GM23248 (cell line): Measurements from ENCODE around the gene TPPP3. TPM values are rescaled to one million over a fixed set of nuclear protein-coding genes. Genes with fewer than 3 reads are reported as not detected.

ENCODE experiments used
- DNase-seq: peaks from one replicate; pipeline ENCODE4 v3.0.0-alpha.2; 2015
- H2AFZ ChIP-seq: fragments of 200-600 bp; sonication (generic); 2 replicates; pipeline ENCODE4 v1.6.1; 2016; ENCODE audit warnings: antibody characterized with exemption
- H3F3A ChIP-seq: fragments of 200-600 bp; sonication (generic); 2 replicates; pipeline ENCODE4 v1.6.1; 2016; ENCODE audit warnings: mild to moderate bottlenecking, antibody characterized with exemption, mixed run types; ENCODE audit not compliant: insufficient read depth
- H3K27ac ChIP-seq: fragments of 200-600 bp; sonication (generic); 2 replicates; pipeline ENCODE4 v1.5.1; 2016; ENCODE audit warnings: mild to moderate bottlenecking
- H3K27me3 ChIP-seq: fragments of 200-600 bp; sonication (generic); replicated peaks from 2 replicates; pipeline ENCODE4 v1.6.1; 2016; ENCODE audit warnings: mild to moderate bottlenecking; ENCODE audit not compliant: insufficient read depth
- H3K36me3 ChIP-seq: fragments of 200-600 bp; sonication (generic); 2 replicates; pipeline ENCODE4 v1.6.1; 2016; ENCODE audit warnings: low read depth, mild to moderate bottlenecking
- H3K4me1 ChIP-seq: fragments of 200-600 bp; sonication (generic); 2 replicates; pipeline ENCODE4 v1.6.1; 2016; ENCODE audit warnings: mild to moderate bottlenecking; ENCODE audit not compliant: insufficient read depth
- H3K4me2 ChIP-seq: fragments of 200-600 bp; sonication (generic); one replicate; pipeline ENCODE4 v1.6.1; 2016; ENCODE audit warnings: mild to moderate bottlenecking; ENCODE audit not compliant: unreplicated experiment
- H3K4me3 ChIP-seq: fragments of 200-600 bp; sonication (generic); 2 replicates; pipeline ENCODE4 v1.5.1; 2016; ENCODE audit warnings: mild to moderate bottlenecking
- H3K79me2 ChIP-seq: fragments of 200-600 bp; sonication (generic); 2 replicates; pipeline ENCODE4 v1.6.1; 2016; ENCODE audit warnings: mild to moderate bottlenecking; ENCODE audit not compliant: insufficient read depth
- H3K9ac ChIP-seq: fragments of 200-600 bp; sonication (generic); 2 replicates; pipeline ENCODE4 v1.6.1; 2016; ENCODE audit warnings: mild to moderate bottlenecking
- H3K9me2 ChIP-seq: fragments of 200-600 bp; sonication (generic); 2 replicates; pipeline ENCODE4 v1.6.1; 2016; ENCODE audit warnings: mixed run types, mild to moderate bottlenecking, moderate library complexity; ENCODE audit not compliant: insufficient read depth
- H3K9me3 ChIP-seq: fragments of 200-600 bp; sonication (generic); one replicate; pipeline ENCODE4 v1.6.1; 2017; ENCODE audit warnings: low read depth
- H4K20me1 ChIP-seq: fragments of 200-600 bp; sonication (generic); 2 replicates; pipeline ENCODE4 v1.6.0; 2016; ENCODE audit not compliant: insufficient read depth
- EZH2 ChIP-seq: fragments of 200-600 bp; sonication (generic); IDR thresholded peaks from 2 replicates; pipeline ENCODE4 v1.6.1; 2018; ENCODE audit warnings: antibody characterized with exemption, mild to moderate bottlenecking; ENCODE audit not compliant: insufficient read depth, poor library complexity, severe bottlenecking
- EZH2phosphoT487 ChIP-seq: fragments of 200-600 bp; sonication (generic); IDR thresholded peaks from 2 replicates; pipeline ENCODE4 v1.6.1; 2018; ENCODE audit warnings: antibody characterized with exemption, moderate library complexity, mild to moderate bottlenecking, low read depth; ENCODE audit not compliant: insufficient read depth
- WGBS, 2 experiments: methylation state at CpG; one replicate each; pipeline ENCODE4 v1.1.6; 2015 to 2017; ENCODE audit warnings: low lambda C conversion rate in 2 of 2, low coverage in 1 of 2; ENCODE audit errors: missing lambda C conversion rate in 2 of 2; 5-methylcytosine and 5-hydroxymethylcytosine counted together
- in situ Hi-C: fragments of 300-500 bp; cut with MboI; formaldehyde crosslinking; loops from 2 replicates; pipeline ENCODE4 v1.15.0; 2020
- polyA plus RNA-seq: library from polyadenylated mRNA; unstranded; fragments of >200 nt; fragmentation: Nextera tagmentation; extraction: Ambion mirVana; gene quantifications from 2 replicates; pipeline ENCODE4 v1.2.1, GENCODE V29; 2016
- total RNA-seq: library from RNA; depleted of rRNA; stranded (reverse); fragments of >200 nt; shearing (Covaris generic); gene quantifications from 2 replicates; pipeline ENCODE4 v1.2.3, GENCODE V29; 2014

The TPPP3 gene
- total and polyA plus RNA-seq, 2 experiments from 2014 or later, result 1.9 TPM; not detected in 1

DNA sequence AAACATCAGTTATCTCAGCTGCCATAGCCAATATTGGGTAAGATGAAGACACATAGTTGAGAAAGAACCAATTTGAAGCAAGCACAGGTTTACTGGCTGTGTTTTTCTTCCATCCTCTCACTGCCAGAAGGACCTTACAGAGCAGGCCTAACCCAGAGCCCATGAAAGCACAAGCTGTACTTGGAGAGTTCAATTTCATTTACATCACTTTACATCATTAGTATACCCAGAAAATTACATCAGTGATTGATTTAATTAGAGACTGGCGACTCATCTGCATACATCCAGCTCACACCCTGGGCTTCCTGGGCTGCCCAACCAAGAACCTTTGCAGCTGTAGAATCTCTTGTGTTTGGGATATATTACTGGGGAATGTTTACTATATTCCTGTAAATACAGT is 43.0 kb downstream of the TPPP3 start:
- Histone ChIP-seq H3F3A (no peaks in the 10 kb centered on the region), H3K9ac (no peak overlapping the region), H3K4me1 (no peaks in the 10 kb centered on the region), H3K79me2 (no peaks in the 10 kb centered on the region), H4K20me1 (no peaks in the 10 kb centered on the region), H2AFZ (no peak overlapping the region), H3K27ac (no peak overlapping the region), H3K9me2 (no peaks in the 10 kb centered on the region), H3K4me3 (no peak overlapping the region), H3K36me3 (no peaks in the 10 kb centered on the region), H3K4me2 (no peak overlapping the region), H3K27me3 (no peaks in the 10 kb centered on the region), H3K9me3 (no peaks in the 10 kb centered on the region)
- 91 to 92% methylated on average over 1 of the region's 1 CpG for WGBS, 2 experiments
- no peak for DNase-seq
- no peak for TF ChIP-seq EZH2phosphoT487
- TF ChIP-seq EZH2, result no peak
- in situ Hi-C loops, result no loop called here

DNA sequence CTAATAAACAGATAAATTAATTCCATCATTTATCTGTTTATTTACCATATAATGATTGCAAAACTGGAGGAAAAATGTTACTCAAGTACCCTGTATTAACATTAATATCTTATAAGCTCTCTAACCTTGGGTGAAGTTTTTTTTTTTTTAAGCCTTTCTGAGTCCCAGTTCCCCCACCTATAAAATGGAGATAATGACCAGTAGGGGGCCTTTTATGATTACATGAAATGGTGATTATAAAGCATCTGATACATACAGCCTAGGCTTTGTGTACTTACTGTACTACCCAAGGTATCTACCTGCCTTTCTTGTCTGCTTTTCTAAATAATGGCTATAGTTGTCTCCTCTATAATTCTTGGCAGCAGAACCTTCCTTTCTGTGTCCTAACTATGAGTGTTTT is 44.1 kb downstream of the TPPP3 start:
- Histone ChIP-seq H3F3A (no peaks in the 10 kb centered on the region), H4K20me1 (no peaks in the 10 kb centered on the region), H3K36me3 (no peaks in the 10 kb centered on the region), H3K9ac (no peak overlapping the region), H3K9me2 (no peaks in the 10 kb centered on the region), H3K4me3 (no peak overlapping the region), H3K27me3 (no peaks in the 10 kb centered on the region), H2AFZ (no peak overlapping the region), H3K4me2 (no peak overlapping the region), H3K4me1 (no peaks in the 10 kb centered on the region), H3K27ac (no peak overlapping the region), H3K9me3 (no peaks in the 10 kb centered on the region), H3K79me2 (no peaks in the 10 kb centered on the region)
- in situ Hi-C loops, result no loop called here
- no peak for TF ChIP-seq EZH2
- no peak for TF ChIP-seq EZH2phosphoT487
- DNase-seq, result peak; percentile 60

DNA sequence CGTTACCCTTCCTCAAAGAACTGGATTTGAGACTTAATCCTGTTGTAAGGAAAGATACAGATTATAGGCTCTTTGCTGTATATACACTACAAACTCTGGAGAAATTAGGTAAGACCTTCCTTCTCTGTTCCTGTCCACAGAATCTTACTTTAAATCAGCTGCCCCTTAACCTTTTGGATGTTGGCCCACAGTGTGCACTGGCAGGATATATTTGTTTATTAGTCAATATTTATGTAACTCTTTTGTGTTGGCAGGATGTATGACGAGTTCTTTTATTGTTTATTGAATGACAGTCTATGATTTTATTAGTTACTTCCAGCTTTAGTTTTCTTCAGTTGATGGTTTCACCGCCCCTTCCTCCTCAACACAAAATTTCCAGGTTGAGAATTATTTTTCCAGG is 47.0 kb downstream of the TPPP3 start:
- no peak overlapping the region for H3K9ac ChIP-seq
- no peak overlapping the region for H2AFZ ChIP-seq
- H3K27ac ChIP-seq, result no peak overlapping the region
- no peaks in the 10 kb centered on the region for H3F3A ChIP-seq
- TF ChIP-seq EZH2 (no peak), EZH2phosphoT487 (no peak)
- no peak for DNase-seq
- H3K79me2 ChIP-seq, result no peaks in the 10 kb centered on the region
- H3K4me1 ChIP-seq, result no peaks in the 10 kb centered on the region
- H3K27me3 ChIP-seq, result no peaks in the 10 kb centered on the region
- H3K4me2 ChIP-seq, result no peak overlapping the region
- no peaks in the 10 kb centered on the region for H4K20me1 ChIP-seq
- H3K4me3 ChIP-seq, result no peak overlapping the region
- WGBS, 2 experiments, result 92% methylated on average over 3 of the region's 3 CpGs
- in situ Hi-C loops, result no loop called here
- no peaks in the 10 kb centered on the region for H3K9me2 ChIP-seq
- H3K36me3 ChIP-seq, result no peaks in the 10 kb centered on the region
- no peaks in the 10 kb centered on the region for H3K9me3 ChIP-seq

DNA sequence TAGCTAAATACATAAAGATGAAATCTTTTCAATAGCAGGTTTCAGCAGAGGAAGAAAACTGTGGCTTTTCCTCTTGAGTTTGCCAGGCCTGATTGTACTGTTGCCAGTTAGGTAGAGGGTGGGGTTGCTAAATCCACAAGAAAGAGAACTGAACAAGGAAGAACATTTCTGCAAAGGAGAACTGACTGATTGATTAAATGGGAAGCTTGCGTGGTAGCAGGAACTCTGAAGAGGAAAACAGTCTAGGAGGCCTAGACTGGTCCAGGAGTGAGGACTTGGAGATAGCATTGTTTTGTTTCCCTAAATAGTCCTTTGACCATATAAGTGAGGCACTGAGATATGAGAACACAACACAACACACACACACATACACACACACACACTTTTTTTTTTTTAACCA is 47.9 kb downstream of the TPPP3 start:
- Histone ChIP-seq H3K79me2 (no peaks in the 10 kb centered on the region), H3F3A (no peaks in the 10 kb centered on the region), H3K27ac (no peak overlapping the region), H3K4me3 (no peak overlapping the region), H3K27me3 (no peaks in the 10 kb centered on the region), H4K20me1 (no peaks in the 10 kb centered on the region), H3K9me3 (no peaks in the 10 kb centered on the region), H3K36me3 (no peaks in the 10 kb centered on the region), H3K9ac (no peak overlapping the region), H3K4me1 (no peaks in the 10 kb centered on the region), H2AFZ (no peak overlapping the region), H3K9me2 (no peaks in the 10 kb centered on the region), H3K4me2 (no peak overlapping the region)
- in situ Hi-C loops, result no loop called here
- no peak for DNase-seq
- WGBS, 2 experiments, result 88 to 91% methylated on average over 1 of the region's 1 CpG
- TF ChIP-seq EZH2 (no peak), EZH2phosphoT487 (no peak)

DNA sequence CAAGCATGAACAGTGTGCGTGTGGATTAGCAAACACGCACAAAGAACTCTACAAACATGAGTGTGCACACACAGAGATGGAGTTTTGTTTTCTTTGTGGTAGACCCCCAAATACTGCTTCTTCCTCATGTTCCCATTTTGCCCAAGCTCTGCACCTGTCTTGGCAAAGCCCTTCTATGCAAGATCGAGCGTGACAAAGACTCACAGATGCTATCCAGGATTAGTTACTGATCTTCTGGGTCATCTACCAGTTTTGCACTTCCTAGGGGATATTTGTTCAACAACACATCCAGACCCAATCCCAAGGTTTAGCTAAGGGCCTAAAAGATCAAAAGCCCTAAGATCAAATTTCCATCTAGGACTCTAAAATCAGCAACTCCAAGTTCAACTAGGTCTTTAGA is 50.7 kb downstream of the TPPP3 start:
- H3K9ac ChIP-seq, result no peak overlapping the region
- TF ChIP-seq EZH2 (no peak), EZH2phosphoT487 (no peak)

More for the DNA sequence above, 50.7 kb downstream of the TPPP3 start:
- no peak for DNase-seq
- no peaks in the 10 kb centered on the region for H3K79me2 ChIP-seq
- no peaks in the 10 kb centered on the region for H3F3A ChIP-seq
- in situ Hi-C loops, result no loop called here
- H3K9me2 ChIP-seq, result no peaks in the 10 kb centered on the region
- no peaks in the 10 kb centered on the region for H3K4me1 ChIP-seq
- no peaks in the 10 kb centered on the region for H3K36me3 ChIP-seq
- 87 to 88% methylated on average over 4 of the region's 4 CpGs for WGBS, 2 experiments
- no peak overlapping the region for H3K27ac ChIP-seq
- no peak overlapping the region for H2AFZ ChIP-seq
- H3K27me3 ChIP-seq, result no peaks in the 10 kb centered on the region
- H3K4me3 ChIP-seq, result no peak overlapping the region
- no peaks in the 10 kb centered on the region for H4K20me1 ChIP-seq
- H3K9me3 ChIP-seq, result no peaks in the 10 kb centered on the region
- no peak overlapping the region for H3K4me2 ChIP-seq
